SK-N-SH (cell line): ENCODE measurements around the gene KCNT1. TPM values are rescaled to one million over a fixed set of nuclear protein-coding genes. Genes with fewer than 3 reads are reported as not detected.

Experiments
- CTCF ChIA-PET: fragments of 300-600, 350-600 bp; formaldehyde crosslinking; extraction: SDS; loops from one replicate; lab custom pipeline; 2021; lab: Yijun Ruan, JAX
- POLR2A ChIA-PET: fragments of 350-600 bp; sonication (Branson Sonifier 250); formaldehyde crosslinking; extraction: SDS; loops from one replicate; lab custom pipeline; 2020; ENCODE audit warnings: antibody characterized with exemption, inconsistent platforms; lab: Yijun Ruan, JAX
- DNase-seq: peaks from one replicate; pipeline ENCODE4 v3.0.0; 2012
- H2AFZ ChIP-seq: fragments of 200-600 bp; sonication (generic); 2 replicates; pipeline ENCODE4 v1.8.1; 2016; ENCODE audit warnings: antibody characterized with exemption, mild to moderate bottlenecking, low read depth
- H3F3A ChIP-seq: fragments of 200-600 bp; sonication (generic); replicated peaks from 2 replicates; pipeline ENCODE3; 2016; ENCODE audit warnings: antibody characterized with exemption, mild to moderate bottlenecking; ENCODE audit not compliant: insufficient read depth
- H3K27ac ChIP-seq, 2 experiments: fragments of 200-500 bp in 1 of 2; fragments of 200-600 bp in 1 of 2; sonication (Bioruptor generic) in 1 of 2; sonication (generic), shearing (Covaris generic) in 1 of 2; 2 replicates each; pipeline versions ENCODE4 v1.5.1 to v1.6.1; 2014 to 2016; ENCODE audit warnings: low read depth in 2 of 2, inconsistent platforms in 1 of 2, low read length in 1 of 2, mild to moderate bottlenecking in 1 of 2, mixed read lengths in 1 of 2
- H3K27me3 ChIP-seq: fragments of 200-600 bp; sonication (generic), shearing (Covaris generic); 2 replicates; pipeline ENCODE4 v1.6.1; 2016; ENCODE audit warnings: mixed run types; ENCODE audit not compliant: insufficient read depth
- H3K36me3 ChIP-seq, 2 experiments: fragments of 200-500 bp in 1 of 2; fragments of 200-600 bp in 1 of 2; sonication (Bioruptor generic) in 1 of 2; sonication (generic) in 1 of 2; replicated peaks in 1 of 2; 2 replicates each; pipeline versions ENCODE3 to v1.5.1; 2014 to 2016; ENCODE audit warnings: low read length in 1 of 2, mild to moderate bottlenecking in 1 of 2; ENCODE audit not compliant: insufficient read depth in 2 of 2, control insufficient read depth in 1 of 2
- H3K4me1 ChIP-seq, 2 experiments: fragments of 200-500 bp in 1 of 2; fragments of 200-600 bp in 1 of 2; sonication (Bioruptor generic) in 1 of 2; sonication (generic), shearing (Covaris generic) in 1 of 2; 2 replicates each; pipeline versions ENCODE4 v1.5.1 to v1.6.1; 2014 to 2016; ENCODE audit warnings: low read depth in 1 of 2, low read length in 1 of 2, mixed run types in 1 of 2; ENCODE audit not compliant: insufficient read depth in 2 of 2, control insufficient read depth in 1 of 2
- H3K4me2 ChIP-seq: fragments of 200-600 bp; sonication (generic), shearing (Covaris generic); 2 replicates; pipeline ENCODE4 v1.6.1; 2017; ENCODE audit warnings: mixed run types
- H3K4me3 ChIP-seq, 2 experiments: fragments of 200-500 bp in 1 of 2; fragments of 200-600 bp in 1 of 2; sonication (Bioruptor generic) in 1 of 2; sonication (generic), shearing (Covaris generic) in 1 of 2; 2 replicates each; pipeline versions ENCODE4 v1.5.1 to v1.8.1; 2014 to 2016; ENCODE audit warnings: low read depth in 2 of 2, inconsistent platforms in 1 of 2, low read length in 1 of 2, mild to moderate bottlenecking in 1 of 2, mixed read lengths in 1 of 2, moderate library complexity in 1 of 2
- H3K79me2 ChIP-seq: fragments of 200-600 bp; sonication (generic); 2 replicates; pipeline ENCODE4 v1.8.1; 2017; ENCODE audit warnings: mild to moderate bottlenecking; ENCODE audit not compliant: insufficient read depth
- H3K9ac ChIP-seq: fragments of 200-600 bp; sonication (generic); 2 replicates; pipeline ENCODE4 v1.6.1; 2017; ENCODE audit warnings: mixed run types
- H3K9me2 ChIP-seq: fragments of 200-600 bp; sonication (generic); 2 replicates; pipeline ENCODE4 v1.6.1; 2017; ENCODE audit warnings: mixed run types
- H3K9me3 ChIP-seq: fragments of 200-600 bp; sonication (generic); 2 replicates; pipeline ENCODE4 v1.6.1; 2017; ENCODE audit warnings: mixed run types, mild to moderate bottlenecking, moderate library complexity
- H4K20me1 ChIP-seq: fragments of 200-600 bp; sonication (generic); 2 replicates; pipeline ENCODE4 v1.6.1; 2017; ENCODE audit warnings: mild to moderate bottlenecking, mixed run types; ENCODE audit not compliant: insufficient read depth
- EP300 ChIP-seq, 2 experiments: IDR thresholded peaks; 2 replicates each; pipeline versions ENCODE4 v1.4.0 to v1.6.1; 2012; ENCODE audit warnings: borderline replicate concordance in 1 of 2, low read depth in 1 of 2, low read length in 1 of 2
- EZH2phosphoT487 ChIP-seq: fragments of 200-600 bp; sonication (generic); IDR thresholded peaks from 2 replicates; pipeline ENCODE4 v1.6.1; 2017; ENCODE audit warnings: low read depth, mixed run types, mild to moderate bottlenecking, antibody characterized with exemption, moderate library complexity, borderline replicate concordance
- FOSL2 ChIP-seq: IDR thresholded peaks from 2 replicates; pipeline ENCODE4 v1.4.0; 2012; ENCODE audit warnings: low read depth, mild to moderate bottlenecking, moderate library complexity, borderline replicate concordance
- FOXM1 ChIP-seq: IDR thresholded peaks from 2 replicates; pipeline ENCODE4 v1.4.0; 2012; ENCODE audit warnings: low read depth, mild to moderate bottlenecking
- GABPA ChIP-seq: IDR thresholded peaks from 2 replicates; pipeline ENCODE4 v1.4.0; 2012; ENCODE audit warnings: low read depth, mild to moderate bottlenecking
- MAX ChIP-seq: IDR thresholded peaks from 2 replicates; pipeline ENCODE4 v1.4.0; 2012; ENCODE audit warnings: low read depth
- MXI1 ChIP-seq: IDR thresholded peaks from 2 replicates; pipeline ENCODE4 v1.6.1; 2012; ENCODE audit warnings: mild to moderate bottlenecking, low read depth, low read length, improper control_type of control experiment
- NRF1 ChIP-seq: IDR thresholded peaks from 2 replicates; pipeline ENCODE4 v1.6.1; 2012; ENCODE audit warnings: low read depth, mild to moderate bottlenecking, low read length
- RAD21 ChIP-seq: IDR thresholded peaks from 2 replicates; pipeline ENCODE4 v1.6.1; 2012; ENCODE audit warnings: mild to moderate bottlenecking, low read length
- RFX5 ChIP-seq: IDR thresholded peaks from 2 replicates; pipeline ENCODE4 v1.6.1; 2012; ENCODE audit warnings: mild to moderate bottlenecking, improper control_type of control experiment, low read length
- RXRA ChIP-seq: IDR thresholded peaks from 2 replicates; pipeline ENCODE4 v1.4.0; 2012; ENCODE audit warnings: low read depth, mild to moderate bottlenecking, borderline replicate concordance
- TCF12 ChIP-seq: IDR thresholded peaks from 2 replicates; pipeline ENCODE4 v1.4.0; 2012
- YY1 ChIP-seq: IDR thresholded peaks from 2 replicates; pipeline ENCODE4 v1.4.0; 2012; ENCODE audit warnings: low read depth, mild to moderate bottlenecking
- ZBTB33 ChIP-seq: IDR thresholded peaks from 2 replicates; pipeline ENCODE4 v1.4.0; 2012; ENCODE audit warnings: low read depth, borderline replicate concordance
- WGBS: methylation state at CpG from one replicate; pipeline ENCODE4 v1.1.6; 2017; ENCODE audit warnings: low lambda C conversion rate; 5-methylcytosine and 5-hydroxymethylcytosine counted together
- polyA plus RNA-seq, 3 experiments: library from polyadenylated mRNA; depleted of rRNA; stranded (reverse); fragments of >200 nt; gene quantifications; 2 replicates each; pipeline ENCODE4 v1.2.3, GENCODE V29; 2012
- TF ChIP-seq, protein P1 (sequence below): fragments of 150-350 bp; IDR thresholded peaks from 2 replicates; pipeline ENCODE4 v1.6.1; 2016; ENCODE audit warnings: mild to moderate bottlenecking, low read depth, low read length
- TF ChIP-seq, protein P2 (sequence below): IDR thresholded peaks from 2 replicates; pipeline ENCODE4; 2012

Gene KCNT1
- polyA plus RNA-seq, 1 of the 3 experiments (the other 2 are of a cell fraction) = 0.08 TPM

GRCh38 chr9:135764731-135765130, 62.7 kb downstream of the KCNT1 start:
- no peaks in the 10 kb centered on the region for H3K9me2 ChIP-seq
- no peak overlapping the region for H3K4me3 ChIP-seq
- no peak overlapping the region for H3K4me2 ChIP-seq
- no peaks in the 10 kb centered on the region for H3K79me2 ChIP-seq
- POLR2A ChIA-PET = no interaction called here
- WGBS = 68% methylated on average over 17 of the region's 19 CpGs
- no peaks in the 10 kb centered on the region for H3K36me3 ChIP-seq
- H4K20me1 ChIP-seq = no peaks in the 10 kb centered on the region
- H2AFZ ChIP-seq = no peak overlapping the region
- no peak for TF ChIP-seq TCF12
- no peak for TF ChIP-seq RFX5
- no peak for TF ChIP-seq ZBTB33
- TF ChIP-seq MXI1 = no peak
- no peak for TF ChIP-seq YY1
- TF ChIP-seq FOSL2 = no peak
- no peak for TF ChIP-seq FOXM1
- TF ChIP-seq EZH2phosphoT487 = no peak
- TF ChIP-seq, protein P1, sequence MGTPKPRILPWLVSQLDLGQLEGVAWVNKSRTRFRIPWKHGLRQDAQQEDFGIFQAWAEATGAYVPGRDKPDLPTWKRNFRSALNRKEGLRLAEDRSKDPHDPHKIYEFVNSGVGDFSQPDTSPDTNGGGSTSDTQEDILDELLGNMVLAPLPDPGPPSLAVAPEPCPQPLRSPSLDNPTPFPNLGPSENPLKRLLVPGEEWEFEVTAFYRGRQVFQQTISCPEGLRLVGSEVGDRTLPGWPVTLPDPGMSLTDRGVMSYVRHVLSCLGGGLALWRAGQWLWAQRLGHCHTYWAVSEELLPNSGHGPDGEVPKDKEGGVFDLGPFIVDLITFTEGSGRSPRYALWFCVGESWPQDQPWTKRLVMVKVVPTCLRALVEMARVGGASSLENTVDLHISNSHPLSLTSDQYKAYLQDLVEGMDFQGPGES = no peak
- TF ChIP-seq MAX = no peak
- TF ChIP-seq, protein P2, sequence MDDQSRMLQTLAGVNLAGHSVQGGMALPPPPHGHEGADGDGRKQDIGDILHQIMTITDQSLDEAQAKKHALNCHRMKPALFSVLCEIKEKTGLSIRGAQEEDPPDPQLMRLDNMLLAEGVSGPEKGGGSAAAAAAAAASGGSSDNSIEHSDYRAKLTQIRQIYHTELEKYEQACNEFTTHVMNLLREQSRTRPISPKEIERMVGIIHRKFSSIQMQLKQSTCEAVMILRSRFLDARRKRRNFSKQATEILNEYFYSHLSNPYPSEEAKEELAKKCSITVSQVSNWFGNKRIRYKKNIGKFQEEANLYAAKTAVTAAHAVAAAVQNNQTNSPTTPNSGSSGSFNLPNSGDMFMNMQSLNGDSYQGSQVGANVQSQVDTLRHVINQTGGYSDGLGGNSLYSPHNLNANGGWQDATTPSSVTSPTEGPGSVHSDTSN = no peak
- TF ChIP-seq GABPA = no peak
- TF ChIP-seq RXRA = no peak
- no peak for TF ChIP-seq RAD21
- no peak for TF ChIP-seq NRF1
- no peaks in the 10 kb centered on the region for H3K4me1 ChIP-seq
- no peak overlapping the region for H3K9ac ChIP-seq
- no peak overlapping the region for H3K27ac ChIP-seq
- CTCF ChIA-PET = interaction anchor here (1.4 kb wide), 1 partner anchor 16 kb away, joined by 3 read pairs; no protein-coding TSS in a partner anchor
- H3K9me3 ChIP-seq = no peaks in the 10 kb centered on the region
- no peaks in the 10 kb centered on the region for H3K27me3 ChIP-seq
- H3F3A ChIP-seq = no peaks in the 10 kb centered on the region
- DNase-seq = no peak

GRCh38 chr9:135765416-135765815, 63.4 kb downstream of the KCNT1 start:
- Histone ChIP-seq H3K4me1 (no peaks in the 10 kb centered on the region), H3K79me2 (no peaks in the 10 kb centered on the region), H3K9ac (no peak overlapping the region), H4K20me1 (no peaks in the 10 kb centered on the region), H3K27me3 (no peaks in the 10 kb centered on the region), H3K9me3 (no peaks in the 10 kb centered on the region), H3K27ac (no peak overlapping the region), H2AFZ (no peak overlapping the region), H3F3A (no peaks in the 10 kb centered on the region), H3K4me2 (no peak overlapping the region), H3K36me3 (no peaks in the 10 kb centered on the region), H3K9me2 (no peaks in the 10 kb centered on the region), H3K4me3 (no peak overlapping the region)
- DNase-seq = no peak
- WGBS = 20% methylated on average over 1 of the region's 13 CpGs
- ChIA-PET POLR2A (no interaction called here), CTCF (no interaction called here)
- TF ChIP-seq EP300 (IDR thresholded peaks at IDR 0.05; ENCODE audit: borderline replicate concordance in 1 of 2, low read depth in 1 of 2, low read length in 1 of 2) (no peak), ZBTB33 (no peak)
- TF ChIP-seq, protein P1 = no peak
